ENCODE measurements around the gene AP1S1. TPM values are rescaled to one million over a fixed set of nuclear protein-coding genes. Genes with fewer than 3 reads are reported as not detected.

Gene AP1S1
- polyA plus RNA-seq, 1 donor, result 56.4 TPM

- Histone ChIP-seq H3K4me1 (ENCODE audit: control insufficient read depth, insufficient read depth, low read length) (peaks cover 32% of the 10 kb centered on the region), H3K27me3 (ENCODE audit: control insufficient read depth, insufficient read depth, low read length) (peaks cover 68% of the 10 kb centered on the region), H3K9me3 (ENCODE audit: control insufficient read depth, low read depth, low read length) (peaks cover 12% of the 10 kb centered on the region), H3K36me3 (ENCODE audit: control insufficient read depth, insufficient read depth, low read length) (peaks cover 12% of the 10 kb centered on the region), H3K4me3 (ENCODE audit: low read length) (no peak overlapping the region), H3K27ac (ENCODE audit: low read length) (no peak overlapping the region)
- WGBS (ENCODE audit: insufficient coverage, low lambda C conversion rate), result no CpG with 5 or more reads among the region's 75 CpGs
- peak in 1 of 2 donors; percentile 38 for DNase-seq
These were observed 10.0 kb downstream of the AP1S1 start for GRCh38 chr7:101164071-101164840.

- peak; percentile 94 to 95 for DNase-seq
- Histone ChIP-seq H3K36me3 (ENCODE audit: control insufficient read depth, insufficient read depth, low read length) (peaks cover 1% of the 10 kb centered on the region), H3K4me3 (ENCODE audit: low read length) (peak within 1 kb of the TSS; percentile 2), H3K27ac (ENCODE audit: low read length) (no peak within 1 kb of the TSS), H3K9me3 (ENCODE audit: control insufficient read depth, low read depth, low read length) (peaks cover 16% of the 10 kb centered on the region), H3K4me1 (ENCODE audit: control insufficient read depth, insufficient read depth, low read length) (peaks cover 41% of the 10 kb centered on the region), H3K27me3 (ENCODE audit: control insufficient read depth, insufficient read depth, low read length) (peaks cover 79% of the 10 kb centered on the region)
- 0% methylated on average over 6 of the region's 74 CpGs for WGBS (ENCODE audit: insufficient coverage, low lambda C conversion rate)
These were observed 11.0 kb downstream of the AP1S1 start, which contains the start of gene VGF for GRCh38 chr7:101165075-101165957. VGF (minus strand) TSS chr7:101165569; CDS start chr7:101164843, 726 bp downstream.

- H3K27me3 ChIP-seq (ENCODE audit: control insufficient read depth, insufficient read depth, low read length), result peaks cover 87% of the 10 kb centered on the region
- H3K9me3 ChIP-seq (ENCODE audit: control insufficient read depth, low read depth, low read length), result peaks cover 16% of the 10 kb centered on the region
- no peak overlapping the region for H3K4me3 ChIP-seq (ENCODE audit: low read length)
- peak in 1 of 2 donors; percentile 14 for DNase-seq
- no CpG with 5 or more reads among the region's 38 CpGs for WGBS (ENCODE audit: insufficient coverage, low lambda C conversion rate)
- no peaks in the 10 kb centered on the region for H3K36me3 ChIP-seq (ENCODE audit: control insufficient read depth, insufficient read depth, low read length)
- peaks cover 41% of the 10 kb centered on the region for H3K4me1 ChIP-seq (ENCODE audit: control insufficient read depth, insufficient read depth, low read length)
- no peak overlapping the region for H3K27ac ChIP-seq (ENCODE audit: low read length)
These were observed 11.8 kb downstream of the AP1S1 start for GRCh38 chr7:101165958-101166647.

GRCh38 chr7:101166648-101166908 is 12.3 kb downstream of the AP1S1 start:
- Histone ChIP-seq H3K36me3 (ENCODE audit: control insufficient read depth, insufficient read depth, low read length) (no peaks in the 10 kb centered on the region), H3K4me3 (ENCODE audit: low read length) (no peak overlapping the region), H3K27ac (ENCODE audit: low read length) (no peak overlapping the region), H3K4me1 (ENCODE audit: control insufficient read depth, insufficient read depth, low read length) (peaks cover 41% of the 10 kb centered on the region), H3K9me3 (ENCODE audit: control insufficient read depth, low read depth, low read length) (peaks cover 16% of the 10 kb centered on the region), H3K27me3 (ENCODE audit: control insufficient read depth, insufficient read depth, low read length) (peaks cover 92% of the 10 kb centered on the region)
- no CpG with 5 or more reads among the region's 11 CpGs for WGBS (ENCODE audit: insufficient coverage, low lambda C conversion rate)
- no peak for DNase-seq

GRCh38 chr7:101166909-101167644 is 12.8 kb downstream of the AP1S1 start:
- Histone ChIP-seq H3K4me1 (ENCODE audit: control insufficient read depth, insufficient read depth, low read length) (peaks cover 46% of the 10 kb centered on the region), H3K27ac (ENCODE audit: low read length) (no peak overlapping the region), H3K36me3 (ENCODE audit: control insufficient read depth, insufficient read depth, low read length) (no peaks in the 10 kb centered on the region), H3K9me3 (ENCODE audit: control insufficient read depth, low read depth, low read length) (peaks cover 16% of the 10 kb centered on the region), H3K4me3 (ENCODE audit: low read length) (no peak overlapping the region), H3K27me3 (ENCODE audit: control insufficient read depth, insufficient read depth, low read length) (peaks cover 93% of the 10 kb centered on the region)
- peak in 1 of 2 donors; percentile 2 for DNase-seq
- no CpG with 5 or more reads among the region's 19 CpGs for WGBS (ENCODE audit: insufficient coverage, low lambda C conversion rate)

GRCh38 chr7:101167645-101168411 is 13.6 kb downstream of the AP1S1 start:
- H3K4me1 ChIP-seq (ENCODE audit: control insufficient read depth, insufficient read depth, low read length), result peaks cover 46% of the 10 kb centered on the region
- peaks cover 95% of the 10 kb centered on the region for H3K27me3 ChIP-seq (ENCODE audit: control insufficient read depth, insufficient read depth, low read length)
- H3K9me3 ChIP-seq (ENCODE audit: control insufficient read depth, low read depth, low read length), result peaks cover 16% of the 10 kb centered on the region
- H3K36me3 ChIP-seq (ENCODE audit: control insufficient read depth, insufficient read depth, low read length), result no peaks in the 10 kb centered on the region
- H3K27ac ChIP-seq (ENCODE audit: low read length), result no peak overlapping the region
- no peak overlapping the region for H3K4me3 ChIP-seq (ENCODE audit: low read length)
- DNase-seq, result peak in 1 of 2 donors; percentile 18
- WGBS (ENCODE audit: insufficient coverage, low lambda C conversion rate), result 10% methylated on average over 2 of the region's 12 CpGs

- WGBS (ENCODE audit: insufficient coverage, low lambda C conversion rate), result no CpG with 5 or more reads among the region's 6 CpGs
These were observed 14.3 kb downstream of the AP1S1 start for GRCh38 chr7:101168412-101169049.

GRCh38 chr7:101169110-101169837 is 15.0 kb downstream of the AP1S1 start:
- Histone ChIP-seq H3K27ac (ENCODE audit: low read length) (no peak overlapping the region), H3K36me3 (ENCODE audit: control insufficient read depth, insufficient read depth, low read length) (no peaks in the 10 kb centered on the region), H3K9me3 (ENCODE audit: control insufficient read depth, low read depth, low read length) (peaks cover 19% of the 10 kb centered on the region), H3K4me1 (ENCODE audit: control insufficient read depth, insufficient read depth, low read length) (peaks cover 49% of the 10 kb centered on the region), H3K27me3 (ENCODE audit: control insufficient read depth, insufficient read depth, low read length) (peaks cover 99% of the 10 kb centered on the region), H3K4me3 (ENCODE audit: low read length) (no peak overlapping the region)
- no CpG with 5 or more reads among the region's 18 CpGs for WGBS (ENCODE audit: insufficient coverage, low lambda C conversion rate)
- peak in 1 of 2 donors; percentile 18 for DNase-seq

More at GRCh38 chr7:101168412-101169049, 14.3 kb downstream of the AP1S1 start:
- Histone ChIP-seq H3K9me3 (ENCODE audit: control insufficient read depth, low read depth, low read length) (peaks cover 19% of the 10 kb centered on the region), H3K27me3 (ENCODE audit: control insufficient read depth, insufficient read depth, low read length) (peaks cover 99% of the 10 kb centered on the region), H3K4me3 (ENCODE audit: low read length) (no peak overlapping the region), H3K27ac (ENCODE audit: low read length) (no peak overlapping the region), H3K36me3 (ENCODE audit: control insufficient read depth, insufficient read depth, low read length) (no peaks in the 10 kb centered on the region), H3K4me1 (ENCODE audit: control insufficient read depth, insufficient read depth, low read length) (peaks cover 50% of the 10 kb centered on the region)
- no peak for DNase-seq

All from large intestine (tissue), 3 donors.